Thyroid gland (tissue), 4 donors: ENCODE data around the gene IL5RA. TPM values are rescaled to one million over a fixed set of nuclear protein-coding genes. Genes with fewer than 3 reads are reported as not detected.

ENCODE experiments used
- DNase-seq, 2 donors: peaks; one replicate each; pipeline ENCODE4 v3.0.0-alpha.2; 2019
- H3K27ac ChIP-seq, 3 donors: fragments of 200-600 bp; sonication (generic); 1 replicate in 2 of 3; 2 replicates in 1 of 3; pipeline ENCODE4 v1.5.1; 2016 to 2019; ENCODE audit warnings: mild to moderate bottlenecking in 1 of 3, moderate library complexity in 1 of 3
- H3K27me3 ChIP-seq: fragments of 200-600 bp; sonication (generic); one replicate; pipeline ENCODE4 v1.5.1; 2019
- H3K36me3 ChIP-seq, 2 donors: fragments of 200-600 bp; sonication (generic); one replicate each; pipeline ENCODE4 v1.5.1; 2016 to 2019
- H3K4me1 ChIP-seq, 2 donors: fragments of 200-600 bp; sonication (generic); one replicate each; pipeline ENCODE4 v1.5.1; 2017 to 2019
- H3K4me3 ChIP-seq, 3 donors: fragments of 200-600 bp; sonication (generic); replicated peaks in 1 of 3; 1 replicate in 2 of 3; 2 replicates in 1 of 3; pipeline ENCODE4 v1.5.1; 2016; ENCODE audit warnings: mild to moderate bottlenecking in 1 of 3
- H3K9me3 ChIP-seq: fragments of 200-600 bp; sonication (generic); one replicate; pipeline ENCODE4 v1.5.1; 2017
- POLR2A ChIP-seq, 2 donors: fragments of 450-650 bp; IDR thresholded peaks; one replicate each; pipeline ENCODE4 v1.6.1; 2017; ENCODE audit warnings: antibody characterized with exemption in 2 of 2, mild to moderate bottlenecking in 2 of 2, moderate library complexity in 1 of 2
- WGBS, 2 donors: methylation state at CpG; one replicate each; pipeline ENCODE4 v1.1.5; 2017; 5-methylcytosine and 5-hydroxymethylcytosine counted together
- intact Hi-C: fragments of 100-400 bp; cut with DNase I; formaldehyde crosslinking; loops from one replicate; pipeline ENCODE4 v1.15.1; 2023
- total RNA-seq, 4 donors: library from RNA; depleted of rRNA; stranded (reverse); fragments of >200 nt; gene quantifications; one replicate each; pipeline ENCODE4 v1.2.3, GENCODE V29; 2016
- TF ChIP-seq, protein P1 (sequence below), 6 experiments: fragments of 200-600 bp in 3 of 6; fragments of 450-650 bp in 3 of 6; sonication (generic) in 3 of 6; IDR thresholded peaks; one replicate each; pipeline ENCODE4 v1.5.1; 2016 to 2019; ENCODE audit warnings: antibody characterized with exemption in 6 of 6, mild to moderate bottlenecking in 2 of 6, inconsistent platforms in 1 of 6, moderate library complexity in 1 of 6

The IL5RA gene, protein sequence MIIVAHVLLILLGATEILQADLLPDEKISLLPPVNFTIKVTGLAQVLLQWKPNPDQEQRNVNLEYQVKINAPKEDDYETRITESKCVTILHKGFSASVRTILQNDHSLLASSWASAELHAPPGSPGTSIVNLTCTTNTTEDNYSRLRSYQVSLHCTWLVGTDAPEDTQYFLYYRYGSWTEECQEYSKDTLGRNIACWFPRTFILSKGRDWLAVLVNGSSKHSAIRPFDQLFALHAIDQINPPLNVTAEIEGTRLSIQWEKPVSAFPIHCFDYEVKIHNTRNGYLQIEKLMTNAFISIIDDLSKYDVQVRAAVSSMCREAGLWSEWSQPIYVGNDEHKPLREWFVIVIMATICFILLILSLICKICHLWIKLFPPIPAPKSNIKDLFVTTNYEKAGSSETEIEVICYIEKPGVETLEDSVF
- total RNA-seq = 1 to 10 TPM in 1 of 4 donors, not detected in 3; 1.6 TPM

DNA sequence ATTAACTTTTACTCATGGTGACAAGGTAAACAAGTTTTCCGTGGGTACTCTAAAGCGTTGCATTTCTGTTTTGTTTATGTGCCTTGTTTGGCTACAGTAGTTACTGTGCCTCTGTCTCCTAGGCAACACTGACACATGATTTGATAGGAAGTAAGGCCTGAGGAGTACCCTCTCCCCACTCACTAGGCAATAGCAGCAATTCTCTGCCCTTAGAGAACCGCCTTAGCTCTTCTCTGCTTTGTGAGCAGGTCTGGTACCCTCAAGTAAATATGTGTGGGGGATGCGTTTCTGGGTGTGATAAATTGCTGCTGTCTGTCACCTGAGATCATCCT is at the start of gene IL5RA:
TSS of gene IL5RA (minus strand) at position 76 of the 332 bp plus-strand sequence. CDS start 5,390 bp downstream, outside the sequence.
- 40 to 43% methylated on average over 4 of the region's 4 CpGs for WGBS, 2 donors
- intact Hi-C loops = no loop called here
- no peaks in the 10 kb centered on the region for H3K9me3 ChIP-seq
- TF ChIP-seq, protein P1, sequence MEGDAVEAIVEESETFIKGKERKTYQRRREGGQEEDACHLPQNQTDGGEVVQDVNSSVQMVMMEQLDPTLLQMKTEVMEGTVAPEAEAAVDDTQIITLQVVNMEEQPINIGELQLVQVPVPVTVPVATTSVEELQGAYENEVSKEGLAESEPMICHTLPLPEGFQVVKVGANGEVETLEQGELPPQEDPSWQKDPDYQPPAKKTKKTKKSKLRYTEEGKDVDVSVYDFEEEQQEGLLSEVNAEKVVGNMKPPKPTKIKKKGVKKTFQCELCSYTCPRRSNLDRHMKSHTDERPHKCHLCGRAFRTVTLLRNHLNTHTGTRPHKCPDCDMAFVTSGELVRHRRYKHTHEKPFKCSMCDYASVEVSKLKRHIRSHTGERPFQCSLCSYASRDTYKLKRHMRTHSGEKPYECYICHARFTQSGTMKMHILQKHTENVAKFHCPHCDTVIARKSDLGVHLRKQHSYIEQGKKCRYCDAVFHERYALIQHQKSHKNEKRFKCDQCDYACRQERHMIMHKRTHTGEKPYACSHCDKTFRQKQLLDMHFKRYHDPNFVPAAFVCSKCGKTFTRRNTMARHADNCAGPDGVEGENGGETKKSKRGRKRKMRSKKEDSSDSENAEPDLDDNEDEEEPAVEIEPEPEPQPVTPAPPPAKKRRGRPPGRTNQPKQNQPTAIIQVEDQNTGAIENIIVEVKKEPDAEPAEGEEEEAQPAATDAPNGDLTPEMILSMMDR (IDR thresholded peaks at IDR 0.05) = no peak
- no peak for TF ChIP-seq POLR2A (IDR thresholded peaks at IDR 0.05)
- no peaks in the 10 kb centered on the region for H3K36me3 ChIP-seq
- H3K4me3 ChIP-seq = no peak within 1 kb of the TSS
- no peak within 1 kb of the TSS for H3K27ac ChIP-seq
- no peaks in the 10 kb centered on the region for H3K4me1 ChIP-seq
- no peaks in the 10 kb centered on the region for H3K27me3 ChIP-seq
- DNase-seq = no peak

DNA sequence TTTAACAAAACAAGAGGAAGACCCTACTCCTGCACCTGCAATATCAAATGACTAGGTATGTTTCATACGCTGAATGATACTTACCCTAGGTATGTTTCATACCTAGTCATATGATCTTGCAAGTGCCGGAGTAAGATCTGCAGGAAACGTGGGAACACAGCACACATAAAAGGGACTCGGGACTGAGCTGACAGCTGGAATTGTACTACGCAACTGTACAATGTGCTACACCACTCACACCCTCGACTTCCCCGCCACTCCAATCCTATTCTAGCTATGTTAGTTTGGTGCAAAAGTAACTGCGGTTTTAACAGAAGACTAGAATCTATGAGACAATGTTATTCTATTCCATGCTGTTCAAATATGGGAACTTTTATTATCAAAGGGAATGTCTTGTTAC is 47.3 kb upstream of the IL5RA start:
- Histone ChIP-seq H3K4me1 (peaks cover 10 to 12% of the 10 kb centered on the region in 2 donors), H3K36me3 (peaks cover 25 to 26% of the 10 kb centered on the region in 2 donors), H3K27ac (no peak overlapping the region), H3K9me3 (no peaks in the 10 kb centered on the region), H3K4me3 (no peak overlapping the region), H3K27me3 (no peaks in the 10 kb centered on the region)
- 94 to 95% methylated on average over 8 of the region's 8 CpGs for WGBS, 2 donors
- intact Hi-C loops = no loop called here
- DNase-seq = no peak
- no peak for TF ChIP-seq POLR2A (IDR thresholded peaks at IDR 0.05)
- TF ChIP-seq, protein P1 (IDR thresholded peaks at IDR 0.05) = no peak

DNA sequence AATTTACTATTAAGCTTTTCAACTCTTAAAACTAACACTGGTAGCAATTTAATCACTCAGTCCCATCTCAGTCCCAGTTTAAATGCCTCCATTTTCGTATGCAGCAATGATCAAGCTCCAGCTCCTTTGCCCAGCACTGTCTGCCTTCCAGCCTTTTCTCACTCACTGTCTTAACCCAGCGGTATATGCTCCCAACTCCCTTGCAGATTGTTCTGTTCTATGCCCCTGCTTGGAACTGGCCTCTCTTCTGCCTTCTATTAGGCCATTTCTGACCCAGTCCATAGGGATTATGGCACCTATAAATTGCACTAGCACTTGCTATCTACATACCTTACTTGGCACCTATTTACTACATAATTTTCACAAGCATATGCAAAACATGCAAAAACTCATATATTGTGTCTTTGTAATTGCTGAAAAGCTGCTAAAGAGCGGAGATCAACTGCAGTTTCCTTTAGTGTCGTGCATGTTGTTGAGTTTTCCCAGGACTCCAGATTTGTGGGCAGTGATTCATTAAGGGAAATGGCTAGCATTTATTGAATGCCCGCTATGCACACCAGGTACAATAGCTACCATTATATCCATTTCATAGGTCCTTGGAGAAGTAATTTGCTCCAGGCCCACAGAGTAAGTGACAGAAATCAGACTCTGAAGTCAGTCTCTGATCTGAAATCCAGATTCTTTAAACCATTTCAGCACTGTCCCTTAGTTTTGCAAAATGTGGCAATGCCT is 44.9 kb upstream of the IL5RA start:
- no peaks in the 10 kb centered on the region for H3K9me3 ChIP-seq
- intact Hi-C loops = no loop called here
- H3K4me1 ChIP-seq = no peaks in the 10 kb centered on the region
- H3K27me3 ChIP-seq = no peaks in the 10 kb centered on the region
- H3K4me3 ChIP-seq = no peak overlapping the region
- H3K36me3 ChIP-seq = peaks cover 36 to 38% of the 10 kb centered on the region in 2 donors
- WGBS, 2 donors = 91% methylated on average over 5 of the region's 5 CpGs
- H3K27ac ChIP-seq = no peak overlapping the region
- TF ChIP-seq, protein P1 (IDR thresholded peaks at IDR 0.05) = no peak
- TF ChIP-seq POLR2A (IDR thresholded peaks at IDR 0.05) = no peak
- no peak for DNase-seq

DNA sequence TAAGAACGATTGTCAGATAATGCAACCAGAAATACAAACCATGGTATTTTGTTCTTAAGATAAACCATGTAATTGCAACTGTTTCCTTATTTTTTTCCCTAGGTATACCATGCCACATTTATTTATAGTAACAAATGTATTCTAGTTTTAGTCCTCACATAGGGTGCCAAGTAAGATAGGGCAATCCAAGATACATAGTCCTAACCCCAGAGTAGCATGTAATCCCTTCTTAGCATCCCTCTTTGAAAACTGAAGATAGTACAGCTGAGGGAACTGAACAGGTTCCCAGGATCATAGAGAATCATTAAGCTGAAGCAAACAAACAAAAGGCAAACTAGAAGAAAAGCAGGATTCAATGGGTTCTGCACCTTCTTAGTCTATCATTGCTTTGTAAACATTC is 41.3 kb upstream of the IL5RA start:
- no peaks in the 10 kb centered on the region for H3K9me3 ChIP-seq
- no peak for DNase-seq
- peaks cover 0 to 3% of the 10 kb centered on the region in 2 donors for H3K4me1 ChIP-seq
- intact Hi-C loops = no loop called here
- no peak overlapping the region for H3K27ac ChIP-seq
- no peaks in the 10 kb centered on the region for H3K27me3 ChIP-seq
- 83 to 87% methylated on average over 1 of the region's 1 CpG for WGBS, 2 donors
- no peak overlapping the region for H3K4me3 ChIP-seq
- TF ChIP-seq, protein P1 (IDR thresholded peaks at IDR 0.05) = no peak
- no peak for TF ChIP-seq POLR2A (IDR thresholded peaks at IDR 0.05)
- H3K36me3 ChIP-seq = peaks cover 44 to 64% of the 10 kb centered on the region in 2 donors

DNA sequence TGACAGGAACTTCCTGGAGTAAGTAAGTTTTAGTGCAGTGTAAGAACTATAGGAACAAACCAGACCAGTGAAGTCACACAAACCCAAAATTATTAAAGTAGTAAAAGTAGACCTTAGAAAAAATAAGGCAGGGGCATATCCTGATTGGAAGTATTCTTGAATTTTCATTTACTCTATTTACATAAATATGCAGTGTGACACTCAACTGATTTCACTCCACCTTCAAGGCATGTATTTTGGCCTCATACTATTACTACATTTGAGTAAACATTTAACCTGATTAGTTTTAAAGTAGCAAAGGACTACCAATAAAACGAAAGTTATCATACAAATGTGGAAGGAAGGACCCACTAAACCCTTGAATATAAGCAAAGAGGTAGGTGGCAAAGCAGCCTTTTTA is 39.4 kb upstream of the IL5RA start:
- H3K36me3 ChIP-seq = peaks cover 44 to 54% of the 10 kb centered on the region in 2 donors
- H3K27ac ChIP-seq = no peak overlapping the region
- 90 to 95% methylated on average over 1 of the region's 1 CpG for WGBS, 2 donors
- no peak for DNase-seq
- intact Hi-C loops = no loop called here
- TF ChIP-seq, protein P1 (IDR thresholded peaks at IDR 0.05) = no peak
- TF ChIP-seq POLR2A (IDR thresholded peaks at IDR 0.05) = no peak
- H3K9me3 ChIP-seq = no peaks in the 10 kb centered on the region
- no peak overlapping the region for H3K4me3 ChIP-seq
- H3K4me1 ChIP-seq = peaks cover 3 to 10% of the 10 kb centered on the region in 2 donors
- no peaks in the 10 kb centered on the region for H3K27me3 ChIP-seq
